GM19455 (cell line): ENCODE data around the gene DPM3.
A peak's percentile ranks its signal among the peaks of the same experiment; 100 is the strongest.
"Not testable (repeated sequence)": the region's sequence is repeated elsewhere in the genome, so short reads cannot be mapped to it uniquely, and the experiment has no call there.

Experiments used
- ATAC-seq: cut with Tn5 transposase; IDR thresholded peaks from one replicate; pipeline ENCODE4 v1.9.1; 2021; ENCODE audit not compliant: unreplicated experiment

Gene DPM3

GRCh38 chr1:155162631-155163030 is 22.3 kb upstream of the DPM3 start:
- not testable (repeated sequence) for ATAC-seq

- ATAC-seq = no peak
Observed at GRCh38 chr1:155160128-155160527, 19.8 kb upstream of the DPM3 start.

GRCh38 chr1:155158991-155159390 is 18.7 kb upstream of the DPM3 start:
- no peak for ATAC-seq

- not testable (repeated sequence) for ATAC-seq
Observed at GRCh38 chr1:155155996-155156643, 15.8 kb upstream of the DPM3 start.

GRCh38 chr1:155145491-155145890 is 5.2 kb upstream of the DPM3 start:
- no peak for ATAC-seq

- no peak for ATAC-seq
Observed at GRCh38 chr1:155141749-155142148, 1.4 kb upstream of the DPM3 start.

GRCh38 chr1:155140630-155140953 is 261 bp upstream of the DPM3 start:
- no peak for ATAC-seq

- no peak for ATAC-seq
Observed at GRCh38 chr1:155137154-155137949, 3.0 kb downstream of the DPM3 start.

- no peak for ATAC-seq
Observed at GRCh38 chr1:155136748-155137147, 3.6 kb downstream of the DPM3 start.

GRCh38 chr1:155135415-155136028 is 4.8 kb downstream of the DPM3 start, which contains the start of gene SLC50A1:
SLC50A1 (plus strand) TSS chr1:155135852; CDS start chr1:155135912, 60 bp downstream.
- ATAC-seq = peak; percentile 65

- ATAC-seq = peak; percentile 21
Observed at GRCh38 chr1:155134880-155135414, 5.4 kb downstream of the DPM3 start.

- no peak for ATAC-seq
Observed at GRCh38 chr1:155134322-155134721, 6.0 kb downstream of the DPM3 start.

GRCh38 chr1:155133799-155134281 is 6.5 kb downstream of the DPM3 start:
- ATAC-seq = no peak

- ATAC-seq = no peak
Observed at GRCh38 chr1:155131856-155132255, 8.5 kb downstream of the DPM3 start.

- no peak for ATAC-seq
Observed at GRCh38 chr1:155131285-155131684, 9.0 kb downstream of the DPM3 start.

- ATAC-seq = no peak
Observed at GRCh38 chr1:155130272-155131006, 9.9 kb downstream of the DPM3 start.

- no peak for ATAC-seq
Observed at GRCh38 chr1:155128755-155129473, 11.4 kb downstream of the DPM3 start.

- no peak for ATAC-seq
Observed at GRCh38 chr1:155127967-155128754, 12.2 kb downstream of the DPM3 start.

- no peak for ATAC-seq
Observed at GRCh38 chr1:155127105-155127966, 13.0 kb downstream of the DPM3 start, which contains the start of gene EFNA1. EFNA1 (plus strand) TSS chr1:155127876; CDS start chr1:155127978, 102 bp downstream.
